GM18505 (cell line): Measurements from ENCODE around the gene FKBP11.
"Not testable (repeated sequence)": the region's sequence is repeated elsewhere in the genome, so short reads cannot be mapped to it uniquely, and the experiment has no call there.

Experiments
- ATAC-seq: cut with Tn5 transposase; IDR thresholded peaks from one replicate; pipeline ENCODE4 v1.9.1; 2021; ENCODE audit not compliant: unreplicated experiment
- POLR2A ChIP-seq: IDR thresholded peaks from 4 replicates; pipeline ENCODE4 v1.6.1; 2011; ENCODE audit warnings: borderline replicate concordance; ENCODE audit not compliant: insufficient read depth, insufficient read length; ENCODE audit errors: extremely low read depth

FKBP11 gene

DNA sequence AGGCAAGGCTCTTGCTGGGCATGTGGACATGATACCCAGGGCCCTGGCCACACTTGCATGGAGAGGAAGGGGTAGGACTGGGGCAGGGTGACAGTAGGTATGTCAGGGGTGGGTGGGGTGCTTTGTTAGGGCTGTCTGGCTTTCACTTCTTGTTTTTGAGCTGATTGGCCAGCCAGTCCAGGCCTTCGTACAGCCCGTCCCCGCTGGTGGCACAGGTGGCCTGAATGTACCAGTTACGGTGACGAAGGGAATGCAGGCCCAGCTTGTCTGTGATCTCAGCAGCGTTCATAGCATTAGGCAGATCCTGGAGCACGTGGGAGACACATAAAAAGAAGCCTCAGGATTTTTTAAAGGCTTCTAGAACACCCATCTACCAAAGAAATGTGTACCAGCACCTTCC lies 13.5 kb upstream of the FKBP11 start:
- no peak for ATAC-seq
- no peak for TF ChIP-seq POLR2A

DNA sequence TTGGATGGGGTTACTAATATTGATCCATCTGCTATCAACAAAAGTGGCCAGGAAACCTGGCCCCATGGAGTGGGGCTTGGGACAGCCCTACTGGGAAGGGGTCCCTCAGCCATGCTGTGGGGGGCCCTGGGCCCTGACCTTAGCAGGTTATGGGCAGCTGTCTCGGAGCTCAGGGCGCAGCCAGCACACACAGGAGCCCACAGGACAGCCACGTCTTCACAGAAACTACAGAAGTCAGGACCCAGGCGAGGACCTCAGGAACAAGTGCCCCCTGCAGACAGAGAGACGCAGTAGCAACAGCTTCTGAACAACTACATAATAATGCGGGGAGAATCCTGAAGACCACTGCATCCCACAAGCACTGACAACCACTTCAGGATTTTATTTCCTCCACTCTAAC lies 11.9 kb upstream of the FKBP11 start:
- ATAC-seq, result no peak
- TF ChIP-seq POLR2A, result no peak

DNA sequence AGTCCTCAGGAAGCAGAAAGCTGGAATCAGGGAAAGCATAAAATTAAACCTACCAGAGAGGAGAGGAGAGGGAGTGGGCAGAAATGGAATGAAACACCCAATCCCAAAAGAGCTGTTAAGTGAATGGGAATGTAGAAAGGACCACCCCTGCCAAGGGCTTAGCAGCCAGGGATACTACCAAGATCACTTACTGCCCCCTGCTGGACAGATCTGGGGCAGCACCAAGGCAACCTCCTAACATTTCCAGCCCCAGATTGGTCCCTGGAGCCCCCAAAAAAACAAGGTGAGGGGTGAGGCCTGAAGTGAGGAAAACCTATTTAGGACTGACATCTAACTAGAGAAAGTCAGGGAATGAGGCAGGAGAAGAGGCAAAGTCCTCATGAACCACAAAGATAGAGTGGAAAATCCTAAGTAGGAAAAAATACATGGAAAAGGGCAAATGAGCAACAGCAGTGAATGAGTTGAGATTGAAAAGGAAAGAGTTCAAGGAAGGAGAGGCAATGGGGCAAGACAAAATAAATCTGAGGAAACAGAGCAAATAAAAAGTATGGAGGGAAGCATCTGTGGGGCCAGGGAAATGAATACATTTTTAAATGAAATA lies 11.2 kb upstream of the FKBP11 start:
- no peak for ATAC-seq
- TF ChIP-seq POLR2A, result no peak

DNA sequence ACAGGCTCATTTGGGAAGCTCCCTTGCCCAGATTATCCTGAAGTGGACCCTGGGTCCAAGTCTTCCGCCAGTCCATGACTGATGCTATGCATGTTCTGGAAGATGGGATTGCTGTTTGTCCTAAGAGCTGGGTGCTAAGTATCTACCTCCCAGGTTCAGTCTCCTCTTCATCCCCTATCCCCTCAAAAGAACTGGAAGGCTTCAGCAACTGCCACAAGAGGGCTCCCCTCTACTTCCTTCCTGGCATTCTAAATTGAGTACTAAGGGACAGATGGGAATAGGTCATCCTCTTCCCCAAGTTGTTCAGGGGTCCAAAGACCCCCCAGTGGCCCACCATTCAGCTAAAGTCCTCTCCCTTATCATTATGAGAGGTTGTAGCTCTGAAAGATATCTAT lies 9.0 kb upstream of the FKBP11 start:
- ATAC-seq, result no peak
- no peak for TF ChIP-seq POLR2A

DNA sequence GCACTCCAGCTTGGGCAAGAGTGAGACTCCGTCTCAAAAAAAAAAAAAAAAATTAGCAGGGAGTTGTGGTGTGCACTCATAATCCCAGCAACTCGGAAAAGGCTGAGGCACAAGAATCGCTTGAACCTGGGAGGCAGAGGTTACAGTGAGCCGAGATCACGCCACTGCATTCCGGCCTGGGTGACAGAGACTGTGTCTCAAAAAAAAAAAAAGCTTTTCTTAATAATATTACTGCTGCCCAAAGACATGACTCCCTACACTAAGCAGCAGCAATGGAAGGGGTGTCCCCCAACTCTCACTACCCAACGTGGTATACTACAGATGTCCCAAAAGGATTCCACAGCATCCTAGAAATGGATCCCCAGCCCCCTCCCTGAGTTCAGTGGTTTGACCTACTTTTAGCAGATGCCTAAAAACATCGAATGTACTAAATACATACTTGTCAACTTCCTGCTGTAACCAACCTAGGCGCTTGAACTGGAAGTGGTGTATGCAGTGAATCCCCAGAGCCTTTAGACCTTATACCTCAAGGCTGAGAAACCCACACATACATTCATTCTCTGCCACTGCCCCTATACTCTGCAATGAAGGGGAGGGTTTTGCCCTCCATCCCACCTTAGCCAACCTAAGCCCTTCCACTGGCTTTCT lies 8.5 kb upstream of the FKBP11 start:
- ATAC-seq, result no peak
- TF ChIP-seq POLR2A, result no peak

DNA sequence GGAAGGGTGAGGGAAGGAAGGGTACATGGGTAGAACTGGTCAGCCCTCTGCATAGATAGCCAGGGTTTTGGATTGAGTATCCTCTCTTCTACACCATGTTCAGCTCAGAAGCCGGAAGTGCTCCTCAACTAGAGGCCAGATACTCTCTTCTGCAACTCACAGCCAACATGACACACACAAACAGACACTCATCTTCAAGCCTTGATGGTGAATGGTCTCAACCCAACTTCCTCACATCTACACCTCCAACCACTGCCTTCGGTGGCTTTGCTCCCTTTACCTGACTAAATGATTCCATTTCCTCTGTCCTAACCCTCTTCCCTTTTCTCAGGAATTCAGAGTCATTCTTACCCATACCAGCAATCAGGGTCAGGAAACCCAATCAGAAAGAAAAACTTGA lies 7.6 kb upstream of the FKBP11 start:
- no peak for ATAC-seq
- TF ChIP-seq POLR2A, result no peak

DNA sequence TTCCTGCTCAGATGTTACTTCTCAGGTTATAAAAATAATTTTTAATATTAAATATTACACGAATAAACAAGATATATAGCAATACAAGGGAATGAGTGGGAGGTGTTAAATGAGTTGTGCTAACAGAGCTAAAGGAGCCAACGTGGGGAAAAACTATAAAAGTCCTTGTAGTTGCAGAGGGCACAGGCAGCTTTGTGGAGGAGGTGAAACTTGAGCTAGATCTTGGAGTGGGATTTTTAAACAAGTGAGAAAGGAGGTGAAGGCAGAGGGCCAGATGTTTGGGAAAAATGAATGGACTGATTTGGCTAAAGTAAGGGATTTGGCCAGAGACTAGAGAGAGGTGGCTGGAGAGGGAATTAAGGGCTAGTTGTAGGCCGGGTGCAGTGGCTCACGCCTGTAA lies 5.2 kb upstream of the FKBP11 start:
- ATAC-seq, result no peak
- TF ChIP-seq POLR2A, result no peak

DNA sequence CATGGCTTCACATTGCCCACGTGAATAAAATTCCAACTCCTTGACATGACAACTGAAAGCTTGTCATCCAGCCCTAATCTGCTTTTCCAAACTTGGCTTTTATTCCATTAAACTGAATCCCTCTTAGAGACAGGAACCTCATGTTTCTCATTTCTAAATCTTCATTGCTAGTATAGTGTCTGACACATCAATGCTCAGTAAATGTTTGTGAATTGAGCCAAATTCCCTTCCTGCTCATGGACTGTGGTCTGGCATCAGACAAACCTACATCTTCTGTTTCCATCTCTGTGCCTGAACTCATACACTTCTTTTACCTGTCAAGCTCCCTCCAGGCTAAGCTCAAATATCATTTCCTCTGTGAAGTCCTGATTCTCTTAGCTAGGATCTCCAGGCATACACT lies 4.3 kb upstream of the FKBP11 start:
- no peak for ATAC-seq
- TF ChIP-seq POLR2A, result no peak

DNA sequence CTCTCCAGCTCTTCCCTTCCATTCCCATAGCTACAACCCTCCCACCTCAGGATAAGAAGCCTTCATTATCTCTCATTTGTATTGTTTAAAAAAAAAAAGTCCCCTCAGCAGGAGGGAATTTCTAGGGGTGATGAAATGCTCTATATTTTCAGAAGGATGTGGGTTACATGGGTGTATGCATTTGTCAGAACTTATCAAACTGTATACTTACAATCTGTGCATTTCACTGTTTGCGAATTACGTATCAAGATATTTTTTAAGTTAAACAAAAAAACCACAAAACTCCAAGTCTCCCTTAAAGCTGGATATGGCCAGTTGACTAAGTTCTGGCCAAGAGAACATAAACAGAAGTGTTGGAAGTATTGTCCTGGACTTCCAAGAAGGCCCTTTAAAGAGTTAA lies 2.0 kb upstream of the FKBP11 start:
- no peak for ATAC-seq
- no peak for TF ChIP-seq POLR2A

DNA sequence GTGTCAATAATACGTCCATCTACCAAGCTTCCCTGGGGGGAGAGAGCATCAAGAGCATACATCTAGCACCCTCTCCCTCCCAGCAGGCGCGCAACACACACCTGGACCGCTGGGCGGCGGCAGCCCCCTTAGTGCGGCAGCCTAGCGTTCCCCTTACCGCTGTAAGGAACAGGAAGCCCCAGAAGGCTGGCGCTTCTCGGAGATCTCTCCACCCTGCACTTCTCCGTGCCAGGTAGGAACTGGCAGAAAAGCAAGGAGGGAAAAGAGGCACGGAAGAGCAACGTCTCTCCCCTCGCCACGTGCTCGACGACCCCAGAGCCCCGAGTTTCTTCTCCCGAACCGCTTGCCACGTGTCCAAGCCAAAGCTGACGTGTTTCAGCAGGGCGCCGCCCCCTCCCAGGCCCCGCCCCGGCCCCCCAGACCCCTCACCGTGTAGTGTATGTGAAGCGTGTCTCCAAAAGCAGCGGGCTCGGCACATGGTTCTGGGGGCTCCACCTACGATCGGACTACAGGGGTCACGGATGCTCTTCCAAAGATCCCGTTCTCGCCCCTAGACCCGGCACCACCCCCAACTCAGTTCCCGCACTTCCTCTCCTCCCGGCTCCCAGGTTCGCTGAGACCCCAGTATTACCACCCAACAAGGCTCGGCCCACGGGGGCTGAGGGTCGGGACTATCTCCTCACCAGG lies 532 bp downstream of the FKBP11 start:
- peak; percentile 80 for ATAC-seq
- TF ChIP-seq POLR2A, result no peak

DNA sequence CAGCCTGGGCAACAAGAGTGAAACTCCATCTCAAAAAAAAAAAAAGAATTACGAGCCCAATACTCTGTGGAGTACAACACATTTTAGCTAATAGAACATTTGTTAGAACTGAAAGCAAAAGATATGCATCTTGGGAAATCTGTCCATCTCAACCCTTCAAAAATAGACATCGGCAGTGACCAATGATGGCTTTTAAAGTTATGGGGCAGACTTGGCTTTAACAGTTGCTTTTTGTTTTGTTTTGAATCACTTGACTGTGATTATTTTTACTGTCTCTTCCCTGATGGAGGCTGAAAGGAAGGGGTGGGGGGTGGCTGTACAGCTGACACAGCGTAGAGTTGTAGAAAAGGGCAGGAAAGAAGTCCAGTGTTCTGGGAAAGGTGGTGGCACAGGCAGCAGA lies 2.2 kb downstream of the FKBP11 start:
- no peak for ATAC-seq
- no peak for TF ChIP-seq POLR2A

DNA sequence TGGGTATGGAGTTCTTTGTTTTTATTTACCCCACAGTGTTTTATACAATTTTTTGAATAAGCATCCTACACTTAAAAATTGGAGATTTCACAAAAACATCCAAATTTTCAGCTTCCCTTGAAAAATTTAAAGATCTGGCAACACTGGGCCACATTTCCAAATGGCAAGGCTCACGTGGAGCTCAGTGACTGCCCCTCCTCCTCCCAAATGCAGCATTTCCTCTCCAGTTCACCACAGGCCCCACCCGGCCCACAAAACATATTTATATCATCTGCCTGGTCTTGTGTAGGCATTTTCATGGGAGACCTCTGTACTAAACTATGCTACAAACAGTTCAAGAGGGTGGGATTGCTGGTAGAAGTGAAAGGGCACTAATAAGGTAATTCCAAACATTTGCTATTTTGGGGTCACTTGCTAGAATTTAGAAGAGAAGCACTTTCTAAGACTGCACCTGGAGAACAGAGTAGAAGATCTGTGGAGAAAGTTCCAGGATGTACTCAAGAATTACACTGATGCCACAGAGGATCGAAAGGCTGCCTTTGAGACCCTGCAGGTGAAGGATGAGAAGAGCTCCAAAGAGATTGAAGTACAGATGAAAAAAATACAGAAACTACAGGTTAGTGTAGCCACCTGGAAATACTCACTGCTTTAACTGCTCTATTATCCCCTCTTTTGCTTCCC lies 7.3 kb downstream of the FKBP11 start:
- no peak for ATAC-seq
- TF ChIP-seq POLR2A, result no peak

DNA sequence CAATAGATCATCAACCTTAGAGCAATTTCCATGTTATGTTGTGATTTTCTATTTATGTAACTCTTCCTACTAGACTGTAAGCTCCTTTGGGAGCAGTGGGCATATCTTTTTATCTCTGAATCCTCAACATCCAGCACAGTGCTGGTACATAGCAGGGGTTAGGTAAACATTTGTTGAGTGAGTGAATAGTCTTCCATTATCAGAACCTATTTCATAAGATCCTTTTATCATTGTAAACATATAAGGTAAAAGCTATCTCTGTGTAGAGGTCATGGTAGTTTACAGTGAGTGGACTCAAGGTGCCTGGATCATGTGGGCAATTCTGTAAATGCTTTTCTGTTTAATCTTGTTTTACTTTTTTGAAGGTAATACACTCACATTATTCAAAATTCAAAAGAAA lies 15.1 kb downstream of the FKBP11 start:
- TF ChIP-seq POLR2A, result no peak
- ATAC-seq, result no peak

DNA sequence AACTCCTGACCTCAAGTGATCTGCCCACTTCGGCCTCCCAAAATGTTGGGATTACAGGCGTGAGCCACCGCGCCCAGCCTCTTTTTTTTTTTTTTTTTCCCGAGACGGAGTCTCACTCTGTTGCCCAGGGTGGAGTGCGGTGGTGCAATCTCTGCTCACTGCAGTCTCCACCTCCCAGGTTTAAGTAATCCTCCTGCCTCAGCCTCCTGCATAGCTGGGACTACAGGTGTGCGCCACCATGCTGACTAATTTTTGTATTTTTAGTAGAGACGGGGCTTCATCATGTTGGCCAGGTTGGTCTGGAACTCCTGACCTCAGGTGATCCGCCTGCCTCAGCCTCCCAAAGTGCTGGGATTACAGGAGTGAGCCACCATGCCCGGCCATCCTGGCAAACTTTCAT lies 15.6 kb downstream of the FKBP11 start:
- ATAC-seq, result not testable (repeated sequence)
